Measurements from ENCODE around the gene A4GALT. TPM values are rescaled to one million over a fixed set of nuclear protein-coding genes. Genes with fewer than 3 reads are reported as not detected.

The A4GALT gene
- total and polyA plus RNA-seq, 10 of the 15 experiments (the other 5 are each of a cell fraction or from before 2014, with no cell fraction given): 0.04 to 3.9 (median 2.3) TPM; not detected in 1

GRCh38 chr22:42649246-42650099 lies 71.2 kb downstream of the A4GALT start, which contains the start of gene CYB5R3 (continued):
- TF ChIP-seq, protein P1, sequence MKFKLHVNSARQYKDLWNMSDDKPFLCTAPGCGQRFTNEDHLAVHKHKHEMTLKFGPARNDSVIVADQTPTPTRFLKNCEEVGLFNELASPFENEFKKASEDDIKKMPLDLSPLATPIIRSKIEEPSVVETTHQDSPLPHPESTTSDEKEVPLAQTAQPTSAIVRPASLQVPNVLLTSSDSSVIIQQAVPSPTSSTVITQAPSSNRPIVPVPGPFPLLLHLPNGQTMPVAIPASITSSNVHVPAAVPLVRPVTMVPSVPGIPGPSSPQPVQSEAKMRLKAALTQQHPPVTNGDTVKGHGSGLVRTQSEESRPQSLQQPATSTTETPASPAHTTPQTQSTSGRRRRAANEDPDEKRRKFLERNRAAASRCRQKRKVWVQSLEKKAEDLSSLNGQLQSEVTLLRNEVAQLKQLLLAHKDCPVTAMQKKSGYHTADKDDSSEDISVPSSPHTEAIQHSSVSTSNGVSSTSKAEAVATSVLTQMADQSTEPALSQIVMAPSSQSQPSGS (IDR thresholded peaks at IDR 0.05; ENCODE audit: low read length): no peak
- TF ChIP-seq HDAC6 (IDR thresholded peaks at IDR 0.05; ENCODE audit: unreplicated experiment): no peak
- no peak for TF ChIP-seq SIX5 (IDR thresholded peaks at IDR 0.05; ENCODE audit: low read depth, low read length, severe bottlenecking)
- TF ChIP-seq MEF2B (IDR thresholded peaks at IDR 0.05; ENCODE audit: partially characterized antibody, poor library complexity, severe bottlenecking): no peak
- no peak for TF ChIP-seq SREBF1 (IDR thresholded peaks at IDR 0.05; ENCODE audit: low read length)
- TF ChIP-seq DPF2 (IDR thresholded peaks at IDR 0.05): peak; percentile 20
- peak; percentile 25; the same call in 1 of the 2 replicates for TF ChIP-seq CBFB (IDR thresholded peaks at IDR 0.05; ENCODE audit: low read depth)
- TF ChIP-seq IKZF2 (IDR thresholded peaks at IDR 0.05): peak in 1 of 2 experiments; percentile 47; a peak in 1 of 4 replicates
- TF ChIP-seq MYB (IDR thresholded peaks at IDR 0.05; ENCODE audit: borderline replicate concordance, low read depth, low read length): no peak
- peak; percentile 80; the same call in 1 of the 2 replicates for TF ChIP-seq CREM (IDR thresholded peaks at IDR 0.05; ENCODE audit: low read depth)
- peak; percentile 97 for TF ChIP-seq YY1 (IDR thresholded peaks at IDR 0.05; ENCODE audit: low read depth, low read length)
- peak; percentile 27; the same call in 1 of the 2 replicates for TF ChIP-seq HDGF (IDR thresholded peaks at IDR 0.05)
- peak in 1 of 2 experiments; percentile 60; a peak in 2 of 3 replicates for TF ChIP-seq EGR1 (IDR thresholded peaks at IDR 0.05; ENCODE audit: borderline replicate concordance in 1 of 2, low read depth in 2 of 2, low read length in 2 of 2)
- no peak for TF ChIP-seq SMC3 (IDR thresholded peaks at IDR 0.05; ENCODE audit: borderline replicate concordance, low read length)
- TF ChIP-seq EZH2 (IDR thresholded peaks at IDR 0.05; ENCODE audit: borderline replicate concordance, control insufficient read depth, low read depth, low read length): no peak
- TF ChIP-seq ZNF384 (IDR thresholded peaks at IDR 0.05; ENCODE audit: borderline replicate concordance, low read depth, low read length): 0 out of 2 replicates have a peak, but pooled peaks have one; percentile 15
- TF ChIP-seq CUX1 (IDR thresholded peaks at IDR 0.05; ENCODE audit: insufficient replicate concordance, low read depth, low read length): no peak
- peak; percentile 62 for TF ChIP-seq IKZF1 (conservative IDR thresholded peaks at IDR 0.05)
- peak; percentile 89 for TF ChIP-seq TAF1 (IDR thresholded peaks at IDR 0.05; ENCODE audit: borderline replicate concordance, low read depth, low read length)
- no peak for TF ChIP-seq SUZ12 (IDR thresholded peaks at IDR 0.05; ENCODE audit: unreplicated experiment)
